ENCODE results near the gene KCNK2.

DNA sequence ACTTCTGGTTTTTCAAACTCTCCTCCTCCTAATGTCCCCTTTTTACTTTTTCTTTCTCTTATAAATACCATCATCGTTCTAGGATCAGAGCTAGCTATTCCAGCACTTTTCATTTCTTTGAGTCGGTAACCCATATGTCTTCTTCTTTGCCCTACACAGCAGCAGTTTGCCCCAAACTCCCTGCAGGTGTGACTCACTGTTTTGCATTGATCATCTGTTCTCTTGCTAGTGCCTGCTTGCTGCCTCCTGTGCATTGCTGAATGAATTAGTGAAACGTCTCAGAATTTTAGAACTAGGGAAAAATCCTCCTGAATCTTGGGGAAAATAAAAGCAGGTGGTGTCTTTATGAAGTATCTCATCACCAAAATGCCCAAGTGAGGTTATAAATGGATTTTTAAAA is 21.7 kb downstream of the KCNK2 start:
- TF ChIP-seq, protein P1, sequence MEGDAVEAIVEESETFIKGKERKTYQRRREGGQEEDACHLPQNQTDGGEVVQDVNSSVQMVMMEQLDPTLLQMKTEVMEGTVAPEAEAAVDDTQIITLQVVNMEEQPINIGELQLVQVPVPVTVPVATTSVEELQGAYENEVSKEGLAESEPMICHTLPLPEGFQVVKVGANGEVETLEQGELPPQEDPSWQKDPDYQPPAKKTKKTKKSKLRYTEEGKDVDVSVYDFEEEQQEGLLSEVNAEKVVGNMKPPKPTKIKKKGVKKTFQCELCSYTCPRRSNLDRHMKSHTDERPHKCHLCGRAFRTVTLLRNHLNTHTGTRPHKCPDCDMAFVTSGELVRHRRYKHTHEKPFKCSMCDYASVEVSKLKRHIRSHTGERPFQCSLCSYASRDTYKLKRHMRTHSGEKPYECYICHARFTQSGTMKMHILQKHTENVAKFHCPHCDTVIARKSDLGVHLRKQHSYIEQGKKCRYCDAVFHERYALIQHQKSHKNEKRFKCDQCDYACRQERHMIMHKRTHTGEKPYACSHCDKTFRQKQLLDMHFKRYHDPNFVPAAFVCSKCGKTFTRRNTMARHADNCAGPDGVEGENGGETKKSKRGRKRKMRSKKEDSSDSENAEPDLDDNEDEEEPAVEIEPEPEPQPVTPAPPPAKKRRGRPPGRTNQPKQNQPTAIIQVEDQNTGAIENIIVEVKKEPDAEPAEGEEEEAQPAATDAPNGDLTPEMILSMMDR (IDR thresholded peaks at IDR 0.05; ENCODE audit: insufficient read depth, low read length), result no peak
- no peak for TF ChIP-seq SPI1 (IDR thresholded peaks at IDR 0.05; ENCODE audit: borderline replicate concordance, low read depth)
